H9 (cell line): ENCODE results near the gene TMEM109. TPM values are rescaled to one million over a fixed set of nuclear protein-coding genes. Genes with fewer than 3 reads are reported as not detected.

ENCODE experiments used
- DNase-seq: peaks from one replicate; pipeline ENCODE4 v3.0.0-alpha.2; 2017
- H2AFZ ChIP-seq: one replicate; pipeline ENCODE4 v1.6.1; 2013; ENCODE audit warnings: mild to moderate bottlenecking, low read length, control low read depth, moderate library complexity
- H2AK5ac ChIP-seq: 2 replicates; pipeline ENCODE4 v1.6.1; 2013; ENCODE audit warnings: low read length, control low read depth, mixed read lengths; ENCODE audit not compliant: insufficient read length
- H2BK120ac ChIP-seq: one replicate; pipeline ENCODE4 v1.6.1; 2013; ENCODE audit warnings: low read depth, mild to moderate bottlenecking, low read length, control low read depth, inconsistent platforms; ENCODE audit not compliant: poor library complexity, severe bottlenecking
- H2BK12ac ChIP-seq: 2 replicates; pipeline ENCODE4 v1.6.1; 2013; ENCODE audit warnings: low read length, control low read depth, mixed read lengths, low read depth; ENCODE audit not compliant: insufficient read length
- H2BK15ac ChIP-seq: 2 replicates; pipeline ENCODE4 v1.6.1; 2013; ENCODE audit warnings: low read depth, low read length, control low read depth
- H2BK20ac ChIP-seq: one replicate; pipeline ENCODE4 v1.6.1; 2013; ENCODE audit warnings: low read depth, mild to moderate bottlenecking, low read length, control low read depth, inconsistent platforms; ENCODE audit not compliant: poor library complexity, severe bottlenecking
- H2BK5ac ChIP-seq: 2 replicates; pipeline ENCODE4 v1.6.1; 2013; ENCODE audit warnings: low read length, control low read depth, mixed read lengths; ENCODE audit not compliant: insufficient read length
- H3K14ac ChIP-seq: 2 replicates; pipeline ENCODE4 v1.6.1; 2013; ENCODE audit warnings: low read length, control low read depth; ENCODE audit not compliant: insufficient read depth
- H3K18ac ChIP-seq: 2 replicates; pipeline ENCODE4 v1.6.1; 2013; ENCODE audit warnings: low read depth, mild to moderate bottlenecking, mixed read lengths, low read length, control low read depth; ENCODE audit not compliant: insufficient read length
- H3K23ac ChIP-seq: 2 replicates; pipeline ENCODE4 v1.6.1; 2013; ENCODE audit warnings: low read length, control low read depth, mixed read lengths, low read depth; ENCODE audit not compliant: insufficient read length
- H3K23me2 ChIP-seq: 2 replicates; pipeline ENCODE4 v1.6.1; 2013; ENCODE audit warnings: low read depth, mild to moderate bottlenecking, mixed read lengths, low read length, control low read depth; ENCODE audit not compliant: insufficient read length, poor library complexity, severe bottlenecking
- H3K27ac ChIP-seq: 2 replicates; pipeline ENCODE4 v1.5.1; 2013; ENCODE audit warnings: low read length, control low read depth, mixed read lengths, low read depth; ENCODE audit not compliant: insufficient read length
- H3K27me3 ChIP-seq: 2 replicates; pipeline ENCODE4 v1.6.1; 2013; ENCODE audit warnings: low read length, control low read depth, inconsistent platforms; ENCODE audit not compliant: insufficient read depth
- H3K4ac ChIP-seq: 2 replicates; pipeline ENCODE4 v1.6.1; 2013; ENCODE audit warnings: low read depth, mild to moderate bottlenecking, control low read depth, inconsistent platforms, low read length, moderate library complexity
- H3K4me1 ChIP-seq: 2 replicates; pipeline ENCODE4 v1.6.1; 2013; ENCODE audit warnings: low read length, control low read depth, inconsistent platforms; ENCODE audit not compliant: insufficient read depth
- H3K4me2 ChIP-seq: 2 replicates; pipeline ENCODE4 v1.6.1; 2013; ENCODE audit warnings: low read length, control low read depth, mixed read lengths; ENCODE audit not compliant: insufficient read length, insufficient read depth
- H3K56ac ChIP-seq: 2 replicates; pipeline ENCODE4 v1.6.1; 2013; ENCODE audit warnings: low read depth, mild to moderate bottlenecking, mixed read lengths, low read length, control low read depth; ENCODE audit not compliant: insufficient read length
- H3K79me1 ChIP-seq: 2 replicates; pipeline ENCODE4 v1.6.1; 2013; ENCODE audit warnings: low read depth, mild to moderate bottlenecking, moderate library complexity, low read length, control low read depth, inconsistent platforms; ENCODE audit not compliant: insufficient read depth, poor library complexity, severe bottlenecking
- H3K79me2 ChIP-seq: 2 replicates; pipeline ENCODE4 v1.6.1; 2013; ENCODE audit warnings: low read length, control low read depth, inconsistent platforms; ENCODE audit not compliant: insufficient read depth
- H3K9ac ChIP-seq: 2 replicates; pipeline ENCODE4 v1.6.1; 2013; ENCODE audit warnings: low read length, control low read depth, mixed read lengths; ENCODE audit not compliant: insufficient read length; ENCODE audit errors: extremely low read depth
- H3K9me3 ChIP-seq: one replicate; pipeline ENCODE4 v1.6.1; 2013; ENCODE audit warnings: low read depth, low read length, inconsistent platforms; ENCODE audit not compliant: control insufficient read depth
- H3T11ph ChIP-seq: one replicate; pipeline ENCODE4 v1.6.1; 2013; ENCODE audit warnings: mild to moderate bottlenecking, low read length, control low read depth, inconsistent platforms
- H4K20me1 ChIP-seq: one replicate; pipeline ENCODE4 v1.6.1; 2013; ENCODE audit not compliant: control insufficient read depth, insufficient read length, insufficient read depth
- H4K5ac ChIP-seq: 2 replicates; pipeline ENCODE4 v1.6.1; 2013; ENCODE audit warnings: low read depth, mild to moderate bottlenecking, mixed read lengths, low read length, control low read depth; ENCODE audit not compliant: insufficient read length
- H4K8ac ChIP-seq: replicated peaks from 2 replicates; pipeline ENCODE4 v1.6.1; 2013; ENCODE audit warnings: low read length, control low read depth, mixed read lengths, low read depth; ENCODE audit not compliant: insufficient read length
- H4K91ac ChIP-seq: 2 replicates; pipeline ENCODE4 v1.6.1; 2013; ENCODE audit warnings: low read depth, mild to moderate bottlenecking, moderate library complexity, mixed read lengths, low read length, control low read depth; ENCODE audit not compliant: insufficient read length
- H3K27ac Mint-ChIP-seq, 3 experiments: 2 replicates in 2 of 3; 3 replicates in 1 of 3; pipeline ENCODE4 v1.8.0; 2020 to 2021; ENCODE audit warnings: mixed read lengths in 3 of 3, mild to moderate bottlenecking in 1 of 3, moderate library complexity in 1 of 3
- H3K27me3 Mint-ChIP-seq: 2 replicates; pipeline ENCODE4 v1.8.0; 2021; ENCODE audit warnings: low read depth, mild to moderate bottlenecking, moderate library complexity, mixed read lengths
- H3K36me3 Mint-ChIP-seq, 3 experiments: 2 replicates in 2 of 3; 3 replicates in 1 of 3; pipeline ENCODE4 v1.8.0; 2020 to 2021; ENCODE audit warnings: low read depth in 3 of 3, mixed read lengths in 3 of 3; ENCODE audit not compliant: insufficient read depth in 1 of 3
- H3K4me1 Mint-ChIP-seq, 2 experiments: 2 replicates each; pipeline ENCODE4 v1.8.0; 2020; ENCODE audit warnings: mixed read lengths in 2 of 2
- H3K4me3 Mint-ChIP-seq, 2 experiments: 2 replicates in 1 of 2; 3 replicates in 1 of 2; pipeline ENCODE4 v1.8.0; 2020 to 2021; ENCODE audit warnings: mild to moderate bottlenecking in 2 of 2, mixed read lengths in 2 of 2, moderate library complexity in 1 of 2
- H3K9me3 Mint-ChIP-seq, 2 experiments: 2 replicates in 1 of 2; 3 replicates in 1 of 2; pipeline ENCODE4 v1.8.0; 2020; ENCODE audit warnings: mild to moderate bottlenecking in 2 of 2, mixed read lengths in 2 of 2, moderate library complexity in 1 of 2
- CTCF ChIP-seq: fragments of 200-600 bp; sonication (generic); conservative IDR thresholded peaks from 3 replicates; pipeline ENCODE4 v1.8.0; 2021; ENCODE audit warnings: antibody characterized with exemption, mild to moderate bottlenecking
- WGBS: extraction: QIAGEN DNeasy Blood & Tissue Kit; methylation state at CpG from one replicate; pipeline ENCODE4 v1.1.7; 2013; ENCODE audit warnings: missing lambda C conversion rate, low lambda C conversion rate, mixed read lengths; ENCODE audit not compliant: insufficient read length; ENCODE audit errors: extremely low coverage; 5-methylcytosine and 5-hydroxymethylcytosine counted together
- total RNA-seq: library from RNA; stranded (reverse); gene quantifications from 2 replicates; pipeline ENCODE4 v1.2.1, GENCODE V29; 2021

Gene TMEM109
- total RNA-seq, 1 experiment from 2014 or later, result 38.0 TPM

- no peak overlapping the region for H4K8ac ChIP-seq
- H2BK15ac ChIP-seq, result no peak overlapping the region
- no peak overlapping the region for H3K9ac ChIP-seq
- H4K5ac ChIP-seq, result no peak overlapping the region
- no peak for DNase-seq
- peaks cover 5% of the 10 kb centered on the region for H3K79me1 ChIP-seq
- H3T11ph ChIP-seq, result no peak overlapping the region
- H4K20me1 ChIP-seq, result peaks cover 2% of the 10 kb centered on the region
- whole genome bisulfite sequencing, result no CpG with 5 or more reads among the region's 4 CpGs
- 0 out of 7 replicates have a peak overlapping the region, but pooled peaks of 1 of the 3 experiments have one; percentile 62 for H3K27ac Mint-ChIP-seq
- H3K18ac ChIP-seq, result no peak overlapping the region
- no peak overlapping the region for H4K91ac ChIP-seq
- no peaks in the 10 kb centered on the region for H3K23me2 ChIP-seq
- no peak overlapping the region for H3K27ac ChIP-seq
- no peak overlapping the region for H2AFZ ChIP-seq
- H3K4me3 Mint-ChIP-seq, result no peak overlapping the region
- no peak overlapping the region for H3K4ac ChIP-seq
- H3K56ac ChIP-seq, result no peak overlapping the region
- peaks cover 1% of the 10 kb centered on the region; the same call in 1 of the 2 replicates for H3K4me1 ChIP-seq
- no peak overlapping the region for H3K14ac ChIP-seq
- H3K36me3 Mint-ChIP-seq, result peaks cover 47 to 85% (median 73%) of the 10 kb centered on the region in 3 experiments; a peak in 6 of 7 replicates
- H2BK5ac ChIP-seq, result no peak overlapping the region
- no peak overlapping the region for H3K4me2 ChIP-seq
- no peaks in the 10 kb centered on the region for H3K9me3 ChIP-seq
- H2AK5ac ChIP-seq, result no peak overlapping the region
- no peak for TF ChIP-seq CTCF
- H3K4me1 Mint-ChIP-seq, result peaks cover under 1 to 9% of the 10 kb centered on the region in 2 experiments
- H3K9me3 Mint-ChIP-seq, result no peaks in the 10 kb centered on the region
- no peaks in the 10 kb centered on the region for H3K27me3 ChIP-seq
- H3K27me3 Mint-ChIP-seq, result no peaks in the 10 kb centered on the region
- no peak overlapping the region for H3K23ac ChIP-seq
- H2BK20ac ChIP-seq, result no peak overlapping the region
- H2BK12ac ChIP-seq, result no peak overlapping the region
- H3K79me2 ChIP-seq, result peaks cover 12% of the 10 kb centered on the region; the same call in 1 of the 2 replicates
- H2BK120ac ChIP-seq, result no peak overlapping the region
Measured at GRCh38 chr11:60899977-60900376, 14.0 kb upstream of the TMEM109 start.
